HEK293 (cell line): ENCODE data around the gene PLAAT2.

Experiments used
- CTCF ChIA-PET: fragments of 350-600 bp; formaldehyde crosslinking; extraction: SDS; loops from one replicate; lab custom pipeline; 2021; ENCODE audit warnings: antibody characterized with exemption; lab: Yijun Ruan, JAX
- POLR2A ChIA-PET: fragments of 300-600 bp; formaldehyde crosslinking; extraction: SDS; loops from one replicate; lab custom pipeline; 2020; ENCODE audit warnings: antibody characterized with exemption, inconsistent platforms; lab: Yijun Ruan, JAX
- H3K27ac ChIP-seq: fragments of 200-500 bp; sonication (Bioruptor generic); 2 replicates; pipeline ENCODE4 v1.5.1; 2014; ENCODE audit warnings: low read depth, low read length, control low read depth, inconsistent platforms; ENCODE audit errors: extremely low read depth
- H3K36me3 ChIP-seq, 2 experiments: fragments of 200-500 bp in 1 of 2; sonication (Bioruptor generic) in 1 of 2; 1 replicate in 1 of 2; 2 replicates in 1 of 2; pipeline ENCODE4 v1.5.1; 2014 to 2017; ENCODE audit warnings: inconsistent platforms in 2 of 2, low read length in 2 of 2; ENCODE audit not compliant: control insufficient read depth in 2 of 2, insufficient read depth in 1 of 2
- H3K4me1 ChIP-seq: fragments of 200-500 bp; sonication (Bioruptor generic); 2 replicates; pipeline ENCODE4 v1.5.1; 2014; ENCODE audit warnings: mild to moderate bottlenecking, low read length, inconsistent platforms; ENCODE audit not compliant: control insufficient read depth, insufficient read depth
- H3K4me3 ChIP-seq: 2 replicates; pipeline ENCODE4 v1.5.1; 2011; ENCODE audit warnings: low read depth, mild to moderate bottlenecking, control low read depth, low read length, moderate library complexity
- H3K9me3 ChIP-seq: fragments of 200-500 bp; sonication (Bioruptor generic); 2 replicates; pipeline ENCODE4 v1.5.1; 2014; ENCODE audit warnings: low read depth, low read length, inconsistent platforms; ENCODE audit not compliant: control insufficient read depth, insufficient read depth
- HOXD13 ChIP-seq: sonication (generic); formaldehyde crosslinking; IDR thresholded peaks from 2 replicates; pipeline ENCODE4 v1.8.0; 2022; ENCODE audit warnings: missing genetic modification reagents, borderline replicate concordance
- IKZF3 ChIP-seq: fragments of 450-650 bp; IDR thresholded peaks from 2 replicates; pipeline ENCODE4 v1.5.0; 2018; ENCODE audit warnings: missing biosample characterization, mild to moderate bottlenecking, missing genetic modification characterization, moderate library complexity
- KLF1 ChIP-seq: fragments of 450-650 bp; formaldehyde crosslinking; IDR thresholded peaks from 2 replicates; pipeline ENCODE4 v1.5.1; 2016; ENCODE audit warnings: missing biosample characterization, missing genetic modification characterization
- SETDB1 ChIP-seq: IDR thresholded peaks from one replicate; pipeline ENCODE4 v1.6.1; 2017; ENCODE audit warnings: mild to moderate bottlenecking, low read length, moderate library complexity, mixed read lengths; ENCODE audit not compliant: insufficient read length
- TCF7L2 ChIP-seq: IDR thresholded peaks from 2 replicates; pipeline ENCODE4 v1.6.1; 2011; ENCODE audit warnings: low read depth, mild to moderate bottlenecking, inconsistent platforms, low read length, moderate library complexity, borderline replicate concordance
- ZBTB48 ChIP-seq: fragments of 450-650 bp; formaldehyde crosslinking; IDR thresholded peaks from 2 replicates; pipeline ENCODE4 v1.5.1; 2016; ENCODE audit warnings: missing biosample characterization, missing genetic modification characterization
- ZNF121 ChIP-seq: fragments of 450-650 bp; formaldehyde crosslinking; IDR thresholded peaks from 2 replicates; pipeline ENCODE4 v1.5.1; 2016; ENCODE audit warnings: missing biosample characterization, missing genetic modification characterization
- ZNF140 ChIP-seq: fragments of 450-650 bp; formaldehyde crosslinking; IDR thresholded peaks from 2 replicates; pipeline ENCODE4 v1.5.1; 2016; ENCODE audit warnings: missing biosample characterization, missing genetic modification characterization
- ZNF2 ChIP-seq: fragments of 450-650 bp; formaldehyde crosslinking; IDR thresholded peaks from 2 replicates; pipeline ENCODE4 v1.5.1; 2016; ENCODE audit warnings: missing biosample characterization, missing genetic modification characterization
- ZNF26 ChIP-seq: fragments of 450-650 bp; formaldehyde crosslinking; IDR thresholded peaks from 2 replicates; pipeline ENCODE4 v1.5.1; 2016; ENCODE audit warnings: missing biosample characterization, missing genetic modification characterization
- ZNF302 ChIP-seq: fragments of 450-650 bp; formaldehyde crosslinking; IDR thresholded peaks from 2 replicates; pipeline ENCODE4 v1.5.1; 2016; ENCODE audit warnings: missing biosample characterization, missing genetic modification characterization, low read depth
- ZNF518A ChIP-seq: fragments of 450-650 bp; formaldehyde crosslinking; conservative IDR thresholded peaks from 2 replicates; pipeline ENCODE4 v1.5.1; 2016; ENCODE audit warnings: low read depth, missing biosample characterization, missing genetic modification characterization
- ZNF571 ChIP-seq: fragments of 450-650 bp; formaldehyde crosslinking; IDR thresholded peaks from 2 replicates; pipeline ENCODE4 v1.5.0; 2017; ENCODE audit warnings: missing biosample characterization, missing genetic modification characterization
- ZNF621 ChIP-seq: fragments of 450-650 bp; formaldehyde crosslinking; IDR thresholded peaks from 2 replicates; pipeline ENCODE4 v1.5.1; 2017; ENCODE audit warnings: missing biosample characterization, missing genetic modification characterization
- ZNF707 ChIP-seq: fragments of 450-650 bp; formaldehyde crosslinking; IDR thresholded peaks from 2 replicates; pipeline ENCODE4 v1.5.1; 2016; ENCODE audit warnings: missing biosample characterization, missing genetic modification characterization
- ZNF837 ChIP-seq: fragments of 450-650 bp; formaldehyde crosslinking; IDR thresholded peaks from 2 replicates; pipeline ENCODE4 v1.5.1; 2016; ENCODE audit warnings: missing biosample characterization, missing genetic modification characterization
- ZNF843 ChIP-seq: fragments of 450-650 bp; formaldehyde crosslinking; IDR thresholded peaks from 2 replicates; pipeline ENCODE4 v1.5.1; 2016; ENCODE audit warnings: missing biosample characterization, missing genetic modification characterization
- TF ChIP-seq, protein P1 (sequence below): fragments of 450-650 bp; formaldehyde crosslinking; IDR thresholded peaks from 2 replicates; pipeline ENCODE4 v1.5.1; 2017; ENCODE audit warnings: missing biosample characterization, missing genetic modification characterization
- TF ChIP-seq, protein P2 (sequence below): fragments of 450-650 bp; formaldehyde crosslinking; IDR thresholded peaks from 2 replicates; pipeline ENCODE4 v1.5.1; 2016; ENCODE audit warnings: missing biosample characterization, missing genetic modification characterization
- TF ChIP-seq, protein P3 (sequence below): fragments of 450-650 bp; formaldehyde crosslinking; IDR thresholded peaks from 2 replicates; pipeline ENCODE4 v1.5.1; 2016; ENCODE audit warnings: missing biosample characterization, missing genetic modification characterization, low read depth

Gene PLAAT2

GRCh38 chr11:63547061-63547460, 16.1 kb downstream of the PLAAT2 start:
- H3K27ac ChIP-seq, result no peak overlapping the region
- no peaks in the 10 kb centered on the region for H3K36me3 ChIP-seq
- CTCF ChIA-PET, result no interaction called here
- TF ChIP-seq ZNF843 (tag by site-specific recombination) (no peak), ZNF302 (tag by site-specific recombination) (no peak), ZNF518A (tag by site-specific recombination) (no peak), TCF7L2 (no peak), KLF1 (tag by site-specific recombination) (no peak), ZNF707 (no peak), ZNF621 (no peak), ZNF2 (tag by site-specific recombination) (no peak), ZBTB48 (tag by site-specific recombination) (no peak), ZNF26 (tag by site-specific recombination) (no peak), IKZF3 (tag by site-specific recombination) (no peak), ZNF140 (no peak), SETDB1 (no peak), HOXD13 (CRISPR knock-in tag) (no peak), ZNF837 (tag by site-specific recombination) (no peak), ZNF121 (tag by site-specific recombination) (no peak), ZNF571 (no peak)
- TF ChIP-seq, protein P1, sequence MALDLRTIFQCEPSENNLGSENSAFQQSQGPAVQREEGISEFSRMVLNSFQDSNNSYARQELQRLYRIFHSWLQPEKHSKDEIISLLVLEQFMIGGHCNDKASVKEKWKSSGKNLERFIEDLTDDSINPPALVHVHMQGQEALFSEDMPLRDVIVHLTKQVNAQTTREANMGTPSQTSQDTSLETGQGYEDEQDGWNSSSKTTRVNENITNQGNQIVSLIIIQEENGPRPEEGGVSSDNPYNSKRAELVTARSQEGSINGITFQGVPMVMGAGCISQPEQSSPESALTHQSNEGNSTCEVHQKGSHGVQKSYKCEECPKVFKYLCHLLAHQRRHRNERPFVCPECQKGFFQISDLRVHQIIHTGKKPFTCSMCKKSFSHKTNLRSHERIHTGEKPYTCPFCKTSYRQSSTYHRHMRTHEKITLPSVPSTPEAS (tag by site-specific recombination), result no peak
- TF ChIP-seq, protein P2, sequence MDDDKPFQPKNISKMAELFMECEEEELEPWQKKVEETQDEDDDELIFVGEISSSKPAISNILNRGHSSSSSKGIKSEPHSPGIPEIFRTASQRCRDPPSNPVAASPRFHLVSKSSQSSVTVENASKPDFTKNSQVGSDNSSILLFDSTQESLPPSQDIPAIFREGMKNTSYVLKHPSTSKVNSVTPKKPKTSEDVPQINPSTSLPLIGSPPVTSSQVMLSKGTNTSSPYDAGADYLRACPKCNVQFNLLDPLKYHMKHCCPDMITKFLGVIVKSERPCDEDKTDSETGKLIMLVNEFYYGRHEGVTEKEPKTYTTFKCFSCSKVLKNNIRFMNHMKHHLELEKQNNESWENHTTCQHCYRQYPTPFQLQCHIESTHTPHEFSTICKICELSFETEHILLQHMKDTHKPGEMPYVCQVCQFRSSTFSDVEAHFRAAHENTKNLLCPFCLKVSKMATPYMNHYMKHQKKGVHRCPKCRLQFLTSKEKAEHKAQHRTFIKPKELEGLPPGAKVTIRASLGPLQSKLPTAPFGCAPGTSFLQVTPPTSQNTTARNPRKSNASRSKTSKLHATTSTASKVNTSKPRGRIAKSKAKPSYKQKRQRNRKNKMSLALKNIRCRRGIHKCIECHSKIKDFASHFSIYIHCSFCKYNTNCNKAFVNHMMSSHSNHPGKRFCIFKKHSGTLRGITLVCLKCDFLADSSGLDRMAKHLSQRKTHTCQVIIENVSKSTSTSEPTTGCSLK (tag by site-specific recombination), result no peak
- TF ChIP-seq, protein P3, sequence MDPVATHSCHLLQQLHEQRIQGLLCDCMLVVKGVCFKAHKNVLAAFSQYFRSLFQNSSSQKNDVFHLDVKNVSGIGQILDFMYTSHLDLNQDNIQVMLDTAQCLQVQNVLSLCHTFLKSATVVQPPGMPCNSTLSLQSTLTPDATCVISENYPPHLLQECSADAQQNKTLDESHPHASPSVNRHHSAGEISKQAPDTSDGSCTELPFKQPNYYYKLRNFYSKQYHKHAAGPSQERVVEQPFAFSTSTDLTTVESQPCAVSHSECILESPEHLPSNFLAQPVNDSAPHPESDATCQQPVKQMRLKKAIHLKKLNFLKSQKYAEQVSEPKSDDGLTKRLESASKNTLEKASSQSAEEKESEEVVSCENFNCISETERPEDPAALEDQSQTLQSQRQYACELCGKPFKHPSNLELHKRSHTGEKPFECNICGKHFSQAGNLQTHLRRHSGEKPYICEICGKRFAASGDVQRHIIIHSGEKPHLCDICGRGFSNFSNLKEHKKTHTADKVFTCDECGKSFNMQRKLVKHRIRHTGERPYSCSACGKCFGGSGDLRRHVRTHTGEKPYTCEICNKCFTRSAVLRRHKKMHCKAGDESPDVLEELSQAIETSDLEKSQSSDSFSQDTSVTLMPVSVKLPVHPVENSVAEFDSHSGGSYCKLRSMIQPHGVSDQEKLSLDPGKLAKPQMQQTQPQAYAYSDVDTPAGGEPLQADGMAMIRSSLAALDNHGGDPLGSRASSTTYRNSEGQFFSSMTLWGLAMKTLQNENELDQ, result no peak
- no peaks in the 10 kb centered on the region for H3K4me1 ChIP-seq
- POLR2A ChIA-PET, result no interaction called here
- H3K9me3 ChIP-seq, result no peaks in the 10 kb centered on the region
- H3K4me3 ChIP-seq, result no peak overlapping the region
